Occipital lobe (tissue), 2 donors: ENCODE results near the gene GEN1. TPM values are rescaled to one million over a fixed set of nuclear protein-coding genes. Genes with fewer than 3 reads are reported as not detected.
"Not testable (repeated sequence)": the region's sequence is repeated elsewhere in the genome, so short reads cannot be mapped to it uniquely, and the experiment has no call there.

Source experiments
- DNase-seq: peaks from one replicate; lab custom pipeline; 2025; lab: John Stamatoyannopoulos, UW
- total RNA-seq: library from RNA; depleted of rRNA; stranded (reverse); fragments of >200 nt; gene quantifications from one replicate; pipeline ENCODE4 v1.2.3, GENCODE V29; 2014

The GEN1 gene
- total RNA-seq, 1 donor from 2014 or later = 11.7 TPM

GRCh38 chr2:17822445-17823117, 68.6 kb downstream of the GEN1 start:
- no peak for DNase-seq

- DNase-seq = not testable (repeated sequence)
These were observed 69.7 kb downstream of the GEN1 start for GRCh38 chr2:17823646-17824045.

- no peak for DNase-seq
These were observed 73.4 kb downstream of the GEN1 start for GRCh38 chr2:17827316-17827715.

GRCh38 chr2:17827785-17828184, 73.8 kb downstream of the GEN1 start:
- DNase-seq = no peak

- peak; percentile 47 for DNase-seq
These were observed 76.4 kb downstream of the GEN1 start for GRCh38 chr2:17830053-17831034.

GRCh38 chr2:17835516-17835915, 81.6 kb downstream of the GEN1 start:
- no peak for DNase-seq

Other genes starting within 250 kb of the GEN1 start
- 0.47 TPM for gene RAD51AP2, start 235.7 kb upstream of the GEN1 start, total RNA-seq
- 23.1 TPM for gene VSNL1, start 213.4 kb upstream of the GEN1 start, total RNA-seq
- gene SMC6, start 328 bp upstream of the GEN1 start, total RNA-seq = 29.5 TPM
- not detected for gene MSGN1, start 62.3 kb downstream of the GEN1 start, total RNA-seq
- gene KCNS3, start 124.5 kb downstream of the GEN1 start, total RNA-seq = 3.4 TPM